HS-27A (cell line): Measurements from ENCODE around the gene ID4.

Experiments
- DNase-seq: peaks from one replicate; pipeline ENCODE4 v3.0.0-alpha.2; 2012; ENCODE audit warnings: low read depth, missing footprints

ID4 gene, protein sequence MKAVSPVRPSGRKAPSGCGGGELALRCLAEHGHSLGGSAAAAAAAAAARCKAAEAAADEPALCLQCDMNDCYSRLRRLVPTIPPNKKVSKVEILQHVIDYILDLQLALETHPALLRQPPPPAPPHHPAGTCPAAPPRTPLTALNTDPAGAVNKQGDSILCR

DNA sequence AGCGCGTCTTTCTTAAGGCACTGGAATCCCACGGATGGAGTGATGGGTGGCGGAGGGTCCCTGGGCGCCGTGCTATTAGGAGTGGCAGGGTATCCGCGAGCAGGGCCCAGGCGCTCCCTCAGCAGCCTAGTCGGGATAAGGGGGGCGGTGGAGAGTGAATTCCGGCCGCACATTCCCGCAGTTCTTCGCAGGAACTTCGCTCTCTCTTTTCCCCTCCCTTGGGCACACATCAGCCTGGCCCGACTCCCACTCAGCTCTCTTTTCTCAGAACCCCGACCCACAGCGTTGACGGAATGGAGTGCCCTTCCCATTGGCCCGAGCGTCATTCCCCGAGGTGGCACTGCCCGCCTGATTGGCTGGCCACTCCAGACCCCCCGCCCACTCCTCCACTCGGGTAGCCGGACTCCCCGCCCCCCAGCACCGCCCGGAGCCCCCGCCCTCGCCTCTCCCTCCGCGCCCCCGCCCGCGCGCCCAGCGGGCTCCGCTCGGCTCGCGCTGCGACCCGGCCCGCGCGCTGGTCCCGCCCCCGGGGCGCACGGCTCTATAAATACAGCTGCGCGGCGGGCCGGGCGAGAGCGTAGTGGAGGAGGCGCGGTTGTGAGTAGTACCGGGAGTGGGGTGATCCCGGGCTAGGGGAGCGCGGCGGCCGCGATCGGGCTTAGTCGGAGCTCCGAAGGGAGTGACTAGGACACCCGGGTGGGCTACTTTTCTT lies at the start of gene ID4:
Gene ID4 (plus strand): TSS at position 572 of the 712 bp plus-strand sequence. CDS start 385 bp downstream, outside the sequence.
- no peak for DNase-seq

DNA sequence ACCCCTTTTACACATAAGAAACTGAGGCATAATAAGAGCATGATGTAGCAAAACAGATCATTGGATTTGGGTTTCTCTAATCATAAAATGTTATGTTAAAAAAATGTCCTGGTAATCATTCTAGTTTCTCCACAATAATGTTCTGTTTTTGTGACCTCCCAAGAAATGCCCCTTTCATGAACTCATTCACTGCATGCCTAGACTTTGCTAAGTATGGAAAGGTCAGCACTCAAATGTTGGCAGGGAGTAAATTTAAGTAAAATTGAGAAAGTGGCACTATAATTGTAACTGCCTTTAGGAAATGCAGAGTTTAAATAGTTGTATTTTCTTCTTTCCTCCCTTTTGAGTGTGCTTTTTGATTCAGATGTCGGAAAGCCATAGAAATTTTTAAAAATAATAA lies 48.5 kb upstream of the ID4 start:
- DNase-seq, result no peak

DNA sequence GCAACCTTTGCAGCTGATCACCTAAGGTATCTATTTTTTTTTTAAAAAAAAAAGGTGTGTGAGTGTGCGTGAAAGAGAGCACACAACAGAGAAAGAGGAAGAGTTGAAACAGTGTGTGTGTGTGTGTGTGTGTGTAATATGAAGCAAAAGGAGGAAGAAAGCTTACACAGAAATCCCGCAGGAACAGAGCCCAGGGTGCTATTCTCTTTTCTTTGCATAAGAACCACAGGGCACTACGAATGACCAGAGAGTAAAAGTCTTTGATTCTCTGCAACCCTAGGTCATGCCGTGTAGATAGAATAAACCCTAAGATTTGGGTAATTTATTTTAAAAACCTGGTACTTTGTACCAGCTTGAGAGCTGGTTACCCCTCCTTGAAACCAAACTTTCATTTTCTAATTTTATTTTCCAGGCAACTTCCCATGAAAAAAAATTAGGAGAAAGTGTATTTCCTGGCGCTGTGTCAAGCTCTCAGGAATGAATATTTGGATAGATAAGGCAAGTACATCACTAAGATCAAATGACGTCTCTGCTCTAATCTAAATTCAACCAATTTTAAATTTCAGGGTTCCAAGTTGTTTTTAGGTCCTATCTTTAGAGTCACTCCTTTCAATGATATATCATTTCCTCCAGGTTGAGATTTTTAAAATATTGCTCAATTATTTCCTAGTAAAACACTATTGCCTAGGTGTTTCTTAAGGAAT lies 47.9 kb upstream of the ID4 start:
- DNase-seq, result no peak

DNA sequence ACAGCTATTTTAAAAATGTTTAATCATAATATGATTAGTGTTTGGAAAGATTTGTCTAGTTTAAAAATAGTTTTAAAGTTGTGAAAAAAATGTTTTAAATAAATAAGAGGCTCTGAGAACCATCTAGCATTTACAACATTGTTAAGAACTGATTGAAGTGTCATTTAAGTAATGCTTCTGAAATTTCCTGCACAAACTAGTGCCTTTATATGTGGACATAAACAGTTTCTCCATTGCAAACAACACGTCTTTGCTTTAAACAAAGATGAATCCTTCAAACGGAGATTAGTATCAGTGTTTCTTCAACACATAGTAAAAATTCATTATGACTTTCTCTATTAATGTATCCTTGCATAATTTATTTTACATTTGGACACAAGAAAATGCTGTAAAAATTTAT lies 45.9 kb upstream of the ID4 start:
- no peak for DNase-seq

DNA sequence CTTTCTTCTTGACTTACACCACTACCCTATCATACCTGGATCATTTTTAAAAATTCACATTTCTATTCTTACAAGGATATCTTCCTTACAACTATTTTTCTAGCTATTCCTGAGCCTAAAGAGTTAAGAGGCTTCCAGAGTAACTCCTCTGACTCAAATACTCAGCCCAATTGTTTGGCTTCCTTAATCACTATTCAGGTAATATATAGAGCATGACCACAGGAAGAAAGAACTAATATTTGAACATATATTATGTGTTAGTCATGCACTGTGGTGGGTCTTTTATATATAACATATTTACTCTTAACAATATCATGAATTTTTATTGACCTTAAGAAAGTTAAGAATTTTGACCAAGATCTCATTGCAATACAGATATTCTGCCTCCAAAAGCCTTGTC lies 42.0 kb upstream of the ID4 start:
- DNase-seq, result no peak

DNA sequence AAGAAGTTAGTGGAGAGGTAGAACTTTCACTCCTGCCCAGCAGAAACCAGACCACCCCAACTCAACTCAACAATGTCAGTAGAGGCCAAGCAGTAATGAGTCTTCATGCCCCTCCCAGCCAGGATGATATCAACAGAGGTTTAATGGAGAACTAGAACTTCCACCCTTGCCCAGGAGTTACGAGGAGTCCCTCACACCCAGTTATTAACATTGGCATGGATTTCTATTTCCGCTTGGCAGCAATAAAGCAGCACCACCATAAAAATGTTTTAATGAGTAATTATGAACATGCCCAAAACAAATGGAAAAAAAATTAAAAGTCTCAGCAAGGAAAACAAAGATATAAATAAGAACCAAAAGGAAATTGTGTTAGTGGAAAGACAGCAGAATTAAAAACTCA lies 40.7 kb upstream of the ID4 start:
- DNase-seq, result no peak

DNA sequence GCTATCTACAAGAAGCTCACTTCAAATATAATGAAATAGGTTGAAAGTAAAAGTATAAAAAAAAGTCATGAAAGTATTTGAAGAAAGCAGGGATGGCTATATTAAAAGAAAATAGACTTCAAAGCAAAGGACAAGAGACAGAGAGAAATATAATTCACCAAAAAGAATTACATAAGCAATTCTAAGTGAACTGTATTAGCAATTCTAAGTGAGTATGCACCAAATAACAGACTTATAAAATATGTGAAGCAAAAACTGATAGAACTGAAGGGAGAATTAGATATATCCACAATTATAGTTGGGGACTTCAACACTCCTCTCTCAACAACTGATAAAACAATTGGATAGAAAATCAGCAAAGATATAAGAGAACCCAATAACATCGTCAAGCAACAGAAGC lies 38.8 kb upstream of the ID4 start:
- DNase-seq, result no peak

DNA sequence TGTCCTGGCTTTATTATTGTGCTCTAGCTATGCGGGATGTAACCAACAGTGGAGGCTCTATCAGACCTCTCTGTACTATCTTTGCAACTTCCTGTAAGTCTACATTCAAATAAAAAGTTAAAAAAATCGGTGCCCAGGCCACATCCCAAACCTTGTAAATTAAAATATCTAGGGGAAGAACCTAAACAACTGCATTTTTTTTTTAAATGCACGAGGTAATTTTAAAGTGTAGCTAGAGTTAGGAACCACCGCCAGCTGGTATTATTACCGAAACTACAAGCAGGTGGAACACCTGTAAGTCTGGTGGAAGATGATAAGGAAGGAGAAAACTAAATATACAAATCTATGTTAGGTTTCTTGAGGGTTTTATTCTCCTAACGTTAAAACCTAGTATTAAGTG lies 34.5 kb upstream of the ID4 start:
- no peak for DNase-seq

GRCh38 chr6:19803331-19804204 lies 33.6 kb upstream of the ID4 start:
- DNase-seq, result no peak

DNA sequence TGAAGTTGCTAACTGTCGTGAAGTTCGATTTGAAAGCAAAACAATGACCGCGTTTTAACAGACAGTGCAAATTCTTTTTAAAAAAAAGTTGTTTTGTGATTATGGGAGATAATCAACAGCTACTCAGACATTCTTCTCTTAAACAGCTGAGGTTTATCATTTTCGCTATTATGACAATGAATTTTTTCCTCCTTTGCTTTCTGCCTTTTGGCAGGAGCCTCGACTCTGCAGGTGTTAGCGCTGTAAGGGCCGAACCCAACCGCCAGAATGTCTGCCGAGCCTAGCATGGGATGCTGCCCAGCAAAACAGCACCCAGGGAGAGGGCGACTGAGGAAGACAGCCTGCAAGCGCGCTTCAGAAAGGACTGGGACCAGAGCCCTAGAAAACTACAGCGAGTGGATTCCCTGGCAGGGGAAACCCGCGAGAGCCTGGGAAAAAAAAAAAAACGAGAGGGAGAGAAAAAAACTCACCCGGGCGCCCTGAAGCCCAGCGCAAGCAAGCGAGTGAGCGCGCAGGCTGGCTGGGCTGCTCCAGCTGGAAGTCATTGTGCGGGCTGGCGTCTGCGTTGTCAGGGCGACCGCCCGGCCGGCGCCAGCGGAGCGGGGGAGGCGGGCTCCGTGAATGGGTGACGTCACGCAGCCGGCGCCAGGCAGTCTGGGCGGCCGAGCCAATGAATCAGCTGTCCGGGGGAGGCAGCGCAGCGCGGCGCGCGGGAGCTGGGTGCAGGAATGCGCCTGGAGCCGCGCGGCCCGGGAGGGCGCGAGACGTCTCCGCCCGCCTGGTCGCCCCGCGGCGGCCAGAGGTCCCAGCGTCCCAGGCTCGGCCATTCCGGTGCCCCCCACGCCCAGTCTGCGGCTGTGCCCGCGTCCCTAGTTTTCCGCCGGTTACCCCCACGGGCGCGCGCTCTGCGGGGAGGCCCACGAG lies 32.7 kb upstream of the ID4 start:
- no peak for DNase-seq

- no peak for DNase-seq
Observed at GRCh38 chr6:19805129-19805481, 32.1 kb upstream of the ID4 start.

GRCh38 chr6:19806971-19807396 lies 30.2 kb upstream of the ID4 start:
- no peak for DNase-seq

GRCh38 chr6:19811397-19812079 lies 25.6 kb upstream of the ID4 start:
- DNase-seq, result no peak

DNA sequence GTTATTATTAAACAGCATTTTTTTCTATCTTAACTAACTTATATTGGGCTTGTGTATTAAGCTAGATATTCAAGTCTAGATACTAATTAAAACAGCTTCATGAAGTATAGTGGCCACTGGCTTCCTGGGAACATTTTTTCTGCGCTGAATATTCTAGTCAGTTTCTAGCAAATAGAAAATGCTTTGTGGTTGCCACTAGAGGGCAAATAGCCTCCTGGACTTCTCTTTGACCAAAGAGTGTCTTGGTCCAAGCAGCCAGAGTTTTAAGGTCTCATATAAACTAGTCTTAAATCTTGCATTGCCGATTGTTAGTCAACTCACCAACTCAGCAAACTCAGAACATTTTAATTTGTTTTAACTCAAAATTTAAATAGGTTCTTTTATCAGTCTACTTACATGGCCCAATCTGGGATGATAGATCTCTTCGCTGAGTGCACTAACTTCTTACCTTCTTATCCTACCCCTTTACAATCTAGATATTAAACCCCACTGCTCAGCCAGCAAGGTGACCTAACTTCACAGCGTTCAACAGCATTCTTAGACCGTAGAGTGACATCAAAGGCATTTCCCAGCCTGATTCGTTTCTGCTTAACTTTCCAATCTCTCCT lies 24.6 kb upstream of the ID4 start:
- no peak for DNase-seq

GRCh38 chr6:19818805-19819204 lies 18.4 kb upstream of the ID4 start:
- no peak for DNase-seq

DNA sequence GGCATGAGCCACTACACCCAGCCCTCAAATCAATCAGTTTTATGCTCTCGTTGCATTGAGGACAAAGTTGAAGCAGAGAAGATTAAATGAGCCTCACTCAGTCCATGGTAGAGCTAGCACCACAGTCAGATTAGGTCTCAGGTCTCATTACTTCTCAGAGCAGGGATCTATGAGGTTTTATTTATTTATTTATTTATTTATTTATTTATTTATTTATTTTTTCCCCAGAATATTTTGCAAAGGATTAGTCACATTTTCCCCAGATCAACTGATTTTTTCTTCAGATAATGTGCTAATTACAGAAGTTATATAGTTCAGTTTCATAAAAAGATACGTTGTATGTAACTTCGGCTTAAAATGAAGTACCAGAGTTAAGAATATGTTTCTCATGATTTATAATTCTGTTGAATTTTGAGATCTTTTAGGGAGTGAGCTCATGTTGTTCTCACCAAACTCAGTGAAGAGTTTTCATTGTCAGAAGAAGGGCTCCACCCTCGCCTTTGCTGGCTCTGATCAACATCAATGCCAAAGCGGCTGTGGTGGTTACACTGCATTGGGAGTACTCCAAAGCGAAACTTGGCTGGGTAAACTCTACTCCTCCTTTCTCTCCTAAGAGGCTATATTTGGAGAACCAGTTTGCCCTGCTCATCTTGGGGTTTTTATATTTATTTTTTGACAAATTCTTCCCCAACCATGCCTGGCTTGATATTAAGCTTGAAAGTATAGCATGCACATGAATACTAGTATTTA lies 12.9 kb upstream of the ID4 start:
- no peak for DNase-seq

DNA sequence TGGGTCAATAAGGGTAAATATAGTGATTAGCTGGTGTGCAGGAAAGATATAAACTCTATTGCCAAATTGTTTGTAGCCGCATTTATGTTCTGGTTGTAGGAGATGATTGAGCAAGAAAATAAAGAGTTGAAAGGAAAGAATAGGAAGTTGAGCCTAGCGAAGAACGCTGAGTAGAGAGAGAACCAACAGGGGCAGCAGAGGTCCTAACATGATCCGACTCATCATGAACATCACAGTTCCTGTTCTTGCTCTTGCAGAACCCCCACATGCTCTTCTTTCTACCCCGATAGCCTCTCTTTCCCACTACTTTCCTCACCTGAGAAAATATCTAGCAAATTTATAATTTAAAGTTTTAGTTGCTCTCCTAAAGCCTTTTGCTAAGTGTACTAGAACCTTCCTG lies 9.9 kb upstream of the ID4 start:
- DNase-seq, result no peak

GRCh38 chr6:19827903-19828302 lies 9.3 kb upstream of the ID4 start:
- no peak for DNase-seq

- no peak for DNase-seq
Observed at GRCh38 chr6:19830171-19830570, 7.0 kb upstream of the ID4 start.

- no peak for DNase-seq
Observed at GRCh38 chr6:19831358-19831757, 5.8 kb upstream of the ID4 start.
